ENCODE data around the gene CDIPT.

Gene CDIPT

GRCh38 chr16:29896841-29897240 lies 33.8 kb upstream of the CDIPT start:
- no peaks in the 10 kb centered on the region for H3F3A ChIP-seq (ENCODE audit: low read depth)
- H3K9ac ChIP-seq (ENCODE audit: low read depth, low read length, poor library complexity, severe bottlenecking): no peak overlapping the region
- no peaks in the 10 kb centered on the region for H3K79me2 ChIP-seq (ENCODE audit: insufficient read depth, low read length)
- no peaks in the 10 kb centered on the region for H3K27me3 ChIP-seq (ENCODE audit: insufficient read depth, low read length, poor library complexity, severe bottlenecking)
- H4K20me1 ChIP-seq (ENCODE audit: insufficient read depth, low read length, poor library complexity, severe bottlenecking): peaks cover 12% of the 10 kb centered on the region
- no peak overlapping the region for H2AFZ ChIP-seq (ENCODE audit: low read length)
- TF ChIP-seq EZH2phosphoT487 (IDR thresholded peaks at IDR 0.05; ENCODE audit: borderline replicate concordance): no peak
- no peak for TF ChIP-seq CTCF (conservative IDR thresholded peaks at IDR 0.05; ENCODE audit: low read length)
- H3K36me3 ChIP-seq (ENCODE audit: insufficient read depth, low read length): no peaks in the 10 kb centered on the region
- no peaks in the 10 kb centered on the region for H3K9me3 ChIP-seq (ENCODE audit: insufficient read depth, low read depth, low read length)
- H3K4me3 ChIP-seq (ENCODE audit: low read length, poor library complexity, severe bottlenecking): no peak overlapping the region
- peaks cover 13% of the 10 kb centered on the region for H3K4me1 ChIP-seq (ENCODE audit: insufficient read depth, low read length, poor library complexity, severe bottlenecking)
- H3K9me2 ChIP-seq (replicated peaks; ENCODE audit: low read depth, low read length): no peaks in the 10 kb centered on the region
- H3K4me2 ChIP-seq (ENCODE audit: low read depth, low read length, poor library complexity, severe bottlenecking): no peak overlapping the region

- Histone ChIP-seq H4K20me1 (ENCODE audit: insufficient read depth, low read length, poor library complexity, severe bottlenecking) (peaks cover 3% of the 10 kb centered on the region), H3K9me3 (ENCODE audit: insufficient read depth, low read depth, low read length) (no peaks in the 10 kb centered on the region), H3K9ac (ENCODE audit: low read depth, low read length, poor library complexity, severe bottlenecking) (no peak overlapping the region)
Observed at GRCh38 chr16:29894352-29894751, 31.3 kb upstream of the CDIPT start.

GRCh38 chr16:29893553-29893952 lies 30.5 kb upstream of the CDIPT start:
- TF ChIP-seq EZH2phosphoT487 (IDR thresholded peaks at IDR 0.05; ENCODE audit: borderline replicate concordance) (no peak), CTCF (conservative IDR thresholded peaks at IDR 0.05; ENCODE audit: low read length) (no peak)
- no peaks in the 10 kb centered on the region for H3K27me3 ChIP-seq (ENCODE audit: insufficient read depth, low read length, poor library complexity, severe bottlenecking)
- no peak overlapping the region for H3K4me3 ChIP-seq (ENCODE audit: low read length, poor library complexity, severe bottlenecking)
- H3K9me2 ChIP-seq (replicated peaks; ENCODE audit: low read depth, low read length): no peaks in the 10 kb centered on the region
- no peaks in the 10 kb centered on the region for H3K36me3 ChIP-seq (ENCODE audit: insufficient read depth, low read length)
- H3K4me2 ChIP-seq (ENCODE audit: low read depth, low read length, poor library complexity, severe bottlenecking): no peak overlapping the region
- H3K4me1 ChIP-seq (ENCODE audit: insufficient read depth, low read length, poor library complexity, severe bottlenecking): no peaks in the 10 kb centered on the region
- no peaks in the 10 kb centered on the region for H3K79me2 ChIP-seq (ENCODE audit: insufficient read depth, low read length)
- peaks cover 2% of the 10 kb centered on the region for H4K20me1 ChIP-seq (ENCODE audit: insufficient read depth, low read length, poor library complexity, severe bottlenecking)
- H3K9ac ChIP-seq (ENCODE audit: low read depth, low read length, poor library complexity, severe bottlenecking): no peak overlapping the region
- H3F3A ChIP-seq (ENCODE audit: low read depth): no peaks in the 10 kb centered on the region
- no peaks in the 10 kb centered on the region for H3K9me3 ChIP-seq (ENCODE audit: insufficient read depth, low read depth, low read length)
- no peak overlapping the region for H2AFZ ChIP-seq (ENCODE audit: low read length)

More at GRCh38 chr16:29894352-29894751, 31.3 kb upstream of the CDIPT start:
- Histone ChIP-seq H3K79me2 (ENCODE audit: insufficient read depth, low read length) (no peaks in the 10 kb centered on the region), H3K36me3 (ENCODE audit: insufficient read depth, low read length) (no peaks in the 10 kb centered on the region), H3F3A (ENCODE audit: low read depth) (no peaks in the 10 kb centered on the region), H3K9me2 (replicated peaks; ENCODE audit: low read depth, low read length) (no peaks in the 10 kb centered on the region), H3K4me1 (ENCODE audit: insufficient read depth, low read length, poor library complexity, severe bottlenecking) (peaks cover 5% of the 10 kb centered on the region), H3K27me3 (ENCODE audit: insufficient read depth, low read length, poor library complexity, severe bottlenecking) (no peaks in the 10 kb centered on the region), H3K4me3 (ENCODE audit: low read length, poor library complexity, severe bottlenecking) (no peak overlapping the region), H2AFZ (ENCODE audit: low read length) (no peak overlapping the region), H3K4me2 (ENCODE audit: low read depth, low read length, poor library complexity, severe bottlenecking) (no peak overlapping the region)
- no peak for TF ChIP-seq EZH2phosphoT487 (IDR thresholded peaks at IDR 0.05; ENCODE audit: borderline replicate concordance)
- TF ChIP-seq CTCF (conservative IDR thresholded peaks at IDR 0.05; ENCODE audit: low read length): no peak
